ENCODE data around the gene SUSD5.

The SUSD5 gene

GRCh38 chr3:33218446-33219174 lies at the start of gene SUSD5:
SUSD5 (minus strand) TSS chr3:33218810; CDS start chr3:33218797, 13 bp downstream.
- DNase-seq (ENCODE audit: low read depth) = no peak

- no peak for DNase-seq (ENCODE audit: low read depth)
Measured at GRCh38 chr3:33260104-33260503, 41.5 kb upstream of the SUSD5 start.

GRCh38 chr3:33256249-33256648 lies 37.6 kb upstream of the SUSD5 start:
- no peak for DNase-seq (ENCODE audit: low read depth)

GRCh38 chr3:33250712-33251111 lies 32.1 kb upstream of the SUSD5 start:
- peak; percentile 17 for DNase-seq (ENCODE audit: low read depth)

DNA sequence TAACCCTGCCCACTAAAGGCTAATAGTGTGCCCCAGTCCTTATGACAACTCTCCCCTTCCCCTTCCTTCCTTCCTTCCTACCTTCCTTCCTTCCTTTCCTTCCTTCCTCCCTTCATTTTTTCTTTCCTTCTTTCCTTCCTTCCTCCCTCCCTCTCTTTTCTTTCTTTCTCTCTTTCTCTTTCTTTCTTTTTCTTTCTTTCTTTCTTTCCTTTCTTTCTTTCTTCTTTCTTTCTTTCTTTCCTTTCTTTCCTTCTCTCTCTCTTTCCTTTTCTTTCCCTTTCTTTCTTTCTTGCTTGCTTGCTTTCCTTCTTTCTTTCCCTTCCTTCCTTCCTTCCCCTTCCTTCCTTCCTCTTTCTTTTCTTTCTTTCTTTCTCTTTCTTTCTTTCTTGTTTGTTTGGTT lies 28.2 kb upstream of the SUSD5 start:
- DNase-seq (ENCODE audit: low read depth) = no peak

- no peak for DNase-seq (ENCODE audit: low read depth)
Measured at GRCh38 chr3:33240261-33240660, 21.7 kb upstream of the SUSD5 start.

DNA sequence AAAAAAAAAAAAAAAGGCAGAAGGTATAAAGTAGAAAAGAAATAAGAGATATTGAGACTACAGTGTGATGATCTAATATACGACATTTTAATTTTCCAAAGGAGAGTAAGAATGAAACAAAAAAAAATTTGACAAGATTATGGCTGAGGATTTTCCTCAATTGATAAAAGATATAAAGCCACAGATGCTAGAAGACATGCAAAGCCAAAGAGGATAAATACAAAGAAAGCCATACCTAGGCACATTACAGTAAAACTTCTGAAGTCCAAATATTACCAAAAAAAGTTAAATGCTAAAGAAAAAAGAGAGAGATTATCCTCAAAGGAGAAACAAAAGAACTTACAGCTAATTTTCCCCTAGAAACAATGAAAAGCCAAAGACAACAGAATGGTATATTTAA lies 20.3 kb upstream of the SUSD5 start:
- DNase-seq (ENCODE audit: low read depth) = no peak

DNA sequence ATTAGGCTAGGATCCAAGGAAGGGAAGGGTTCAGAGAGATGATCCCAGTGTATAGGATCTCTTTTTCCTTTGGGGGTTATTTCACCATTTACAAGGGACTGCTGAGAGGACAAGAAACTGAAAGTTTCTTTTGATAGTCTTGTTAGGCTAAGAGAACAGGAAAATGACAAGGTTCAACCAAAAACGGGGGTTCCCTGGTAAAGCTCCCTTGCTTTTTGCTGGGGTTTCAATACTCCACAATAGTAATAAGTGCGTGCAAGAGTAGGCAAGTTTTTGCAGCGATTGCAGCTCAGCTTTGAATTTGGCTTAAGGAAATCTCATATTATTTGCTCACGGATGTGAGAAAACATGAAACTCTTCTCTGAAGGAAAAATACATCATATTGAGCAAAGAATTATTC lies 18.8 kb upstream of the SUSD5 start:
- DNase-seq (ENCODE audit: low read depth) = no peak

DNA sequence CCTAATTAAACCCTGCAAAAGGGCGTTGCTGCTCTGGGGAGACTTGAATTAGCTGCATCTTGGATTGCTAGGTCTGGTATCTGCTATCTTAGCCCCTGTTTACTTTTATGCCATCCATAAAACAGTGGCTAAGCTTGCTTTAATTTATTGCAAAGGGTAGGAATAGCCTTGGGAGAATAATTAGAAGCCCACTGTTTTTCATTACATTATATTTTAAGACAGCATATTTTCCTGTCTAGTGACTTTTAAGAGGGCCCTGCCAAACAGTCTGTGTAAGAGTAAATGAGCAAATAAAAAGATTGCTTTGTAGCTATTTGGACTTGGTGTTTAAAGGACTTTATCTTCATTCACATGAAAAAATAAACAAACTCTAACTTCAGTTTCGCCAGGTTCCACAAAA lies 17.4 kb upstream of the SUSD5 start:
- DNase-seq (ENCODE audit: low read depth) = no peak

GRCh38 chr3:33233884-33234283 lies 15.3 kb upstream of the SUSD5 start:
- no peak for DNase-seq (ENCODE audit: low read depth)

DNA sequence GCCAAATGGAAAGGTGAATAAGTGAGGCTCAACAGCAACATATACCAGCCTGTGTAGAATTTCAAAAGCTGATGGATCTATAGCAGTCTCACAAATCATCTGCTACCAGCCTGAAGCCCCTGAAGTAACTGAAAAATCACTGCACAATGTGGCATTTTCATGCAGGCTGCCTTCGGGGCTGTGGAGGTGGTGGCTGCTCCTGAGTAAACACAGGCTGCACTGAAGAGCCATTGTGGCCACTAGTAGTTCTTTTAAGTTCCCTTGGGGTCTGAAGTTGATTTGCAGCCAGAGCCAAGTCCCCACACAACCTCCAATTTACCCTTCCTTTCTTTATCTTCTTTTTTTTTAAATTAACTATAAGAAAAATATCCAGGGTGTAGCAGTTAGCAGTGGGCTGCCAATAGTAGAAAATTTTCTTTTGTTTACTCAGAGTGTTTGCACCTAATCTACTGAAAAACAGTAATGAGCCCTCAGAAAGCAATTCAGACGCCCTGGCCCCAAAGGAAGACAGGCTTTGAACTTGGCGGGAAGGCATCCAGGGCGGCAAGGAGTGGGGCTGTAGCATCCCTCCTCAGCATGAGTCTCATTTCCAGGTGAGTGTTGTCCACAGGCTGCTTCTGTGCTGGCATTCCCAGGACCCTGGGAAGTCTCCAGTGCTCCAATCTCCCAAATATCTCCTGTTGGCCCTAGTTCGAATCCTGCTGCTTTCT lies 13.3 kb upstream of the SUSD5 start:
- no peak for DNase-seq (ENCODE audit: low read depth)

GRCh38 chr3:33229947-33230346 lies 11.3 kb upstream of the SUSD5 start:
- DNase-seq (ENCODE audit: low read depth) = no peak

- DNase-seq (ENCODE audit: low read depth) = no peak
Measured at GRCh38 chr3:33229066-33229465, 10.5 kb upstream of the SUSD5 start.

GRCh38 chr3:33221241-33221640 lies 2.6 kb upstream of the SUSD5 start:
- DNase-seq (ENCODE audit: low read depth) = no peak

- DNase-seq (ENCODE audit: low read depth) = no peak
Measured at GRCh38 chr3:33219175-33219487, 521 bp upstream of the SUSD5 start.

DNA sequence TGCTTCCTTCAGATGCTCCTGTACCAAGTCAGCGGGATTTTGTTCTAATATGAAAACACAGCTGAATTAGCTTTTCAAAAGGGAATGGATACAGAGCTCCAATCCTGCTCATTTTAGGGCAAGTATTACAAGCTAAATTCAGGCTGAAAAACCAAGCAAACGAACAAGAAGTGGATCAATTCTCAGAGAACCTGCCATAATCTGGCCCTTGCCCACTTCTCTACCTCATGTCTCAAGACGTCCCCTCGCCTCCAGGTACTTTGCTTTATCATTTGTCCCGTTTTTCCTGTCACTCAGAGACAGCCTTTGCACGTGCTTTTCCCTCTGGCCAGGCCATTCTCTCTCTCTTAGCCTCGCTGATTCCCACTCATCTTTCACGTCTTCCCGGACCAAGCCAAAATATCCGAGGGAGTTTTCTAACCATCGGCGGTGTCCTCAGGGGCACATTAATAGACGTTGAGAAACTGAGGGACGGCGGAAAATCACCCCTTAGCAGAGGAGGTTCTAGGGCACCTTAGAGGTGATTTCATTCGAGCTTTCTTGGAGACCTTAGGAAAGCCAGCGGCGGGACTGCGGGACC lies 654 bp downstream of the SUSD5 start:
- no peak for DNase-seq (ENCODE audit: low read depth)

DNA sequence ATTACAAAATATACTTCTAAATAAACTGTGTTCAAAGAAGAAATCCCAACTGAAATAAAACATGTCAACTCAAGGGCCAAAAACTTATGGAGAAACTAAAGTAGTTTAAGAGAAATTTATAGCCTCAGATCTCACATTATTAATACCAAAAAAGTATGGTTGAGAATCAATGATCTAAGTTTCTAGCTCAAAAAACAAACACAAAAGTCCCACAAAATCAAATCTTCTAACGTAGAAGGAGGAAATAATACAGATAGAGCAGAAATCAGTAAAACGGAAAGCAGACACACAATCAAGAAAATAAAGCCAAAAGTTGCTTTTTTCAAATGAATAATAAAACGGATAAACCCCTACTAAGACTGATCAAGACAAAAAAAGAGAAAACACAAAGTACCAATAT lies 2.9 kb downstream of the SUSD5 start:
- no peak for DNase-seq (ENCODE audit: low read depth)

GRCh38 chr3:33212406-33212805 lies 6.2 kb downstream of the SUSD5 start:
- no peak for DNase-seq (ENCODE audit: low read depth)

DNA sequence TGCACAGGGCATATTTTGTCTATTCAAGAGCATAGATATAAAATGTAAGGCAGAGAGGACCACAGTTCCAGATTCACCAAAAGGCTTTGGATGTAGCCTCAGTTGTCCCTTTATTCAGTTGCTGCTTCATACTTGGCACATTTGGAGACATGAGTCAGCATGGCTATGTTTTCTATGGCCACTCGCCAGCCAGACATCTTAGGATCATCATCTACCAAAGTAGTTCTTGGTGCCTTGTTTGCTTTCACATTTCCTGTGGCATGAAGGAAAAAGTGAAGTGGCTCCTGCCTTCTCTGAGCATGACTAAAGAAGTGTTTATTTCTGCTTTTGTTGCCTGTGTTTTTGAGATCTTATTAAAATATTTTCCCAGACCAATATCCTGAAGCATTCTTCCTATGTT lies 7.2 kb downstream of the SUSD5 start:
- DNase-seq (ENCODE audit: low read depth) = peak; percentile 71

DNA sequence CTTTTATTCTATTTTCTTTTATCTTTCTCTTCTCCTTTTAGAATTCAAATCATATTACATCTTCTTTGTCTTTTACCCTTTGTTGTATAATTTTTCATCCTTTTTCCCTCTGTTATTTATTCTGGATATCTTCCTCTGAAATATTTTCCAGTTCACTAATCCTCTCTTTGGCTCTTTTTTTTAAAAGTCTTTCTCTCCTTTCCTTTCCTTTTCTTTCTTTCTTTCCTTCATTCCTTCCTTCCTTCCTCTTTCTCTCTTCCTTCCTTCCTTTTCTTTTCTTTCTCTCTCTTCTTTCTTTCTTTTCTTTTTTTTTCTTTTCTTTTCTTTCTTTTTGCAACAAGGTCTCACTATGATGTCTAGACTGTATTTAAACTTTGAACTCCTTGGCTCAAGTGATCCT lies 9.3 kb downstream of the SUSD5 start:
- no peak for DNase-seq (ENCODE audit: low read depth)

DNA sequence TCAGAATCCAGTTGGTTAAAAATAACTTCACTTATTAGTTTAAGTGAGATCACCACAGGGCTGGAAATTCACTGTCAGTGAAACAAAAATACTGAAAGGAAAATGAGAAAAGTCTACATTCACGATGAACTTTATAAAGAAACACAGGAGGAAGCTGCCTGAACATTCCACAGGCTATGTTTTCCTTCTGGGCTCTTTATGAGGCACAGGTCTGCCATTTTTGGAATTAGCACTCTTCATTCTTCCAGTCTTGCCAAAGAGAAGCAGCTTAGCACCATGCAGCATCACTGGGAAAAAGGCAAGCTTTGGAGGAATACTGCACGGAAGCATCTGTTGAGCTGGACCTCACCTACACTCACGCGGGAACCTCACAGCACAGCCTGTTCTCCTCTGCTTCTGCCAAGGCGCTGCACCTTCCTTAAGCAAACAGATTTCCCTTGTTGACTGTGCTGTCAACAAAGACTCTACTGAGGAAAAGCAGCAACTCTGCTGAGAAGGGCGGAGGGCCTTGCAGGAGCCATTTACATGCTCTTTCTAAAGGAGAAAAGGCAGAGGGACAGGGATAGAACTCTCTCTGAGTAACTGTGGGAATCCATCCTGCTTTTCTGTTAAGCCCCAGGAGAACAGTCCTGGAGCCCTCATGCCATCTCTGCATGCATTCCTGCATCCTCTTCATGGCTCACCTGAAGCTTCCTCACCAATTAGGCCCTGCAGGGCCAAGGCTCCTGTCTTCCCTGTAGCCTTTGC lies 15.7 kb downstream of the SUSD5 start:
- no peak for DNase-seq (ENCODE audit: low read depth)

DNA sequence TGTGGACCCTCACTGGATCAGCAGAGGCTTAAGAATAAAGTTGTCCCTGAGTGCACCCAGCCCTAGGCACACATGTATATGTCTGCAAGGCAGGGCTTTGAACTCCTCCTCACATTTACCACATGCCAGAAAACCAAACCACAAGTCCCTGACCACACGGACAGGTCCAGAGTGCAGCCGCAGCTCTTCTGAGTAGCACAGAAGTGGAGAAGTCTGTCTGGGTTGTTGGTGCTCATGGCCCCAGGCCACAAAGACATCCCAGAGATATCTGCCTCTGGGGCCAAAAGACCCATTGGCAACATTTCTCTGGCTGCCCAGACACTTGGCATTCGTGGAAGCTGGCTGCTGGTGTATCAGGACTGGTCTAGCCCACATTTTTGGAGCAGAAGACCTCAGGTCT lies 17.4 kb downstream of the SUSD5 start:
- no peak for DNase-seq (ENCODE audit: low read depth)

DNA sequence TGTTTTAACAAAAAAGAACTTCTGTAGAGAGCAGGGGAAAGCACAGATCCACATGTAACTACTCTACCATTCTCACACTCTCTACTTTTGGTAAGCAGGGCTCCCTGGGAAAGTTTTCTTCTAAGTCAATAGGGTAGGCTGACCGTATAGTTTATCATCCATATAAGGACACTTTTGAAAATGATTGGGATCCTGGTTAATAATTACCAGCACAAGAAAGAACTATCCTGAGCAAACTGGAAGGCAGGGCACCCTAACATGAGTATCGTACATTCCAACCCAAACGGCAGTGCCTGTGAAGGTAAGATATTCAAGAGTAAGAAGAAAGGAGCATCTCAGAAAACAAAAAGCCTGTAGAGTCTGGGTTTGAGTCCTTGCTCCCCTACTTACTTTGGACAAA lies 22.1 kb downstream of the SUSD5 start:
- no peak for DNase-seq (ENCODE audit: low read depth)

All from non-pigmented ciliary epithelial cell (primary cell).